ENCODE measurements around the gene FEM1C. TPM values are rescaled to one million over a fixed set of nuclear protein-coding genes. Genes with fewer than 3 reads are reported as not detected.

The FEM1C gene
- total and polyA plus RNA-seq, 10 of the 15 experiments (the other 5 are each of a cell fraction or from before 2014, with no cell fraction given) = 1.9 to 15.6 (median 8.0) TPM

DNA sequence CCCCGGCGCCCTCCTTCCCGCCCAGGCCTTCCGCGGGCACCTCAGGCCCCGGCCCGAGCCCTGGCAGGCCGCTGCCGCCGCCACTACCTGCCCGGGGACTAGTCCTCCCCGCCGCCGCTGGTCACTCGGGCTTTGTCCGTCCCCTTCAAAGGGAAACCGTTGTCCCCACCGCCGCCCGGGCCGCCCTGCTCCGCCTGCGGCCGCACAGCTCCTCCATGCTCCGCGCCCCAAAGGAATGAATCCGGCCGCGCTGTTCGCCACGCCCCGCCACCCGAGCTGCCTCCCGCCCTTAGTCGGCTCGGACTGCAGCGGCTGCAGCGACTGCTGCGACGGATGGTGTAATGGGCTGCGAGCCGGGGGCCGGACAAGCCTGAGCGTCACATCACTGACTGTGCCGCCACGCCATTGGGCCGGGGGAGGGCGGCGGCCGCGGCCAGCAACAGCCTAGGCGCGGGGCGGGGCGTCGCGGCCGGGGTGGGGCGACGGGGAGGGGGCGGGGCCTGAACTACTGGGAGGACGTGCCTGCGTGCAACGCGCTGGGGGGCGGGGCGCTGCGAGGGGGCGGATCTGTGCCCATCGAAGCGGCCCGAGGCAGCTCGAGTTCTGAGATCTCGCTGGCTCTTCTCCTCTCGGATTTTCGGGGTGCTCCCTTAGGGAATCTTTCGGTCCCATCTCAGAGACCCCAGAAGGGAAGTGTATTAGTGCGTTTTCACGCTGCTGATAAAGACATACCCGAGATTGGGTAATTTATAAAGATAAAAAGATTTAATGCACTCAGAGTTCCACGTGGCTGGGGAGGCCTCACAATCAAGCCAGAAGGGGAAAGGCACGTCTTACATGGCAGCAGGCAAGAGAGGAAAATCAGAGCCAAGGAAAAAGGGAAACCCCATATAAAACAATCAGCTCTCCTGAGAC, at the start of gene FEM1C (continued):
- TF ChIP-seq, protein P1, sequence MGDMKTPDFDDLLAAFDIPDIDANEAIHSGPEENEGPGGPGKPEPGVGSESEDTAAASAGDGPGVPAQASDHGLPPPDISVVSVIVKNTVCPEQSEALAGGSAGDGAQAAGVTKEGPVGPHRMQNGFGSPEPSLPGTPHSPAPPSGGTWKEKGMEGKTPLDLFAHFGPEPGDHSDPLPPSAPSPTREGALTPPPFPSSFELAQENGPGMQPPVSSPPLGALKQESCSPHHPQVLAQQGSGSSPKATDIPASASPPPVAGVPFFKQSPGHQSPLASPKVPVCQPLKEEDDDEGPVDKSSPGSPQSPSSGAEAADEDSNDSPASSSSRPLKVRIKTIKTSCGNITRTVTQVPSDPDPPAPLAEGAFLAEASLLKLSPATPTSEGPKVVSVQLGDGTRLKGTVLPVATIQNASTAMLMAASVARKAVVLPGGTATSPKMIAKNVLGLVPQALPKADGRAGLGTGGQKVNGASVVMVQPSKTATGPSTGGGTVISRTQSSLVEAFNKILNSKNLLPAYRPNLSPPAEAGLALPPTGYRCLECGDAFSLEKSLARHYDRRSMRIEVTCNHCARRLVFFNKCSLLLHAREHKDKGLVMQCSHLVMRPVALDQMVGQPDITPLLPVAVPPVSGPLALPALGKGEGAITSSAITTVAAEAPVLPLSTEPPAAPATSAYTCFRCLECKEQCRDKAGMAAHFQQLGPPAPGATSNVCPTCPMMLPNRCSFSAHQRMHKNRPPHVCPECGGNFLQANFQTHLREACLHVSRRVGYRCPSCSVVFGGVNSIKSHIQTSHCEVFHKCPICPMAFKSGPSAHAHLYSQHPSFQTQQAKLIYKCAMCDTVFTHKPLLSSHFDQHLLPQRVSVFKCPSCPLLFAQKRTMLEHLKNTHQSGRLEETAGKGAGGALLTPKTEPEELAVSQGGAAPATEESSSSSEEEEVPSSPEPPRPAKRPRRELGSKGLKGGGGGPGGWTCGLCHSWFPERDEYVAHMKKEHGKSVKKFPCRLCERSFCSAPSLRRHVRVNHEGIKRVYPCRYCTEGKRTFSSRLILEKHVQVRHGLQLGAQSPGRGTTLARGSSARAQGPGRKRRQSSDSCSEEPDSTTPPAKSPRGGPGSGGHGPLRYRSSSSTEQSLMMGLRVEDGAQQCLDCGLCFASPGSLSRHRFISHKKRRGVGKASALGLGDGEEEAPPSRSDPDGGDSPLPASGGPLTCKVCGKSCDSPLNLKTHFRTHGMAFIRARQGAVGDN (IDR thresholded peaks at IDR 0.05) = peak; percentile 36
- TF ChIP-seq ZNF207 (IDR thresholded peaks at IDR 0.05; ENCODE audit: borderline replicate concordance) (0 out of 2 replicates have a peak, but pooled peaks have one; percentile 51), SREBF1 (IDR thresholded peaks at IDR 0.05; ENCODE audit: low read length) (no peak), RB1 (IDR thresholded peaks at IDR 0.05; ENCODE audit: borderline replicate concordance) (peak; percentile 96; the same call in 1 of the 2 replicates), FOS (IDR thresholded peaks at IDR 0.05; ENCODE audit: borderline replicate concordance, extremely low read depth, insufficient read length) (no peak), MTA2 (IDR thresholded peaks at IDR 0.05; ENCODE audit: low read depth) (no peak), HDAC6 (IDR thresholded peaks at IDR 0.05; ENCODE audit: unreplicated experiment) (no peak), ASH2L (IDR thresholded peaks at IDR 0.05; ENCODE audit: borderline replicate concordance, low read depth) (no peak), SP1 (IDR thresholded peaks at IDR 0.05; ENCODE audit: low read depth, low read length) (peak; percentile 29)
- TF ChIP-seq, protein P2, sequence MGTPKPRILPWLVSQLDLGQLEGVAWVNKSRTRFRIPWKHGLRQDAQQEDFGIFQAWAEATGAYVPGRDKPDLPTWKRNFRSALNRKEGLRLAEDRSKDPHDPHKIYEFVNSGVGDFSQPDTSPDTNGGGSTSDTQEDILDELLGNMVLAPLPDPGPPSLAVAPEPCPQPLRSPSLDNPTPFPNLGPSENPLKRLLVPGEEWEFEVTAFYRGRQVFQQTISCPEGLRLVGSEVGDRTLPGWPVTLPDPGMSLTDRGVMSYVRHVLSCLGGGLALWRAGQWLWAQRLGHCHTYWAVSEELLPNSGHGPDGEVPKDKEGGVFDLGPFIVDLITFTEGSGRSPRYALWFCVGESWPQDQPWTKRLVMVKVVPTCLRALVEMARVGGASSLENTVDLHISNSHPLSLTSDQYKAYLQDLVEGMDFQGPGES (IDR thresholded peaks at IDR 0.05) = no peak

Data from GM12878 (cell line).